Fibroblast of pulmonary artery (primary cell): Measurements from ENCODE around the gene DUSP14.

Experiments
- DNase-seq: peaks from one replicate; pipeline ENCODE4 v3.0.0-alpha.2; 2010; ENCODE audit warnings: low read depth
- H3K4me3 ChIP-seq: replicated peaks from 2 replicates; pipeline ENCODE4 v1.5.1; 2011; ENCODE audit warnings: low read depth, mild to moderate bottlenecking, control low read depth, low read length, moderate library complexity
- TF ChIP-seq, protein P1 (sequence below): IDR thresholded peaks from 2 replicates; pipeline ENCODE4 v1.5.1; 2011; ENCODE audit warnings: mild to moderate bottlenecking, control low read depth, low read length, inconsistent platforms; ENCODE audit errors: missing control alignments

Gene DUSP14

DNA sequence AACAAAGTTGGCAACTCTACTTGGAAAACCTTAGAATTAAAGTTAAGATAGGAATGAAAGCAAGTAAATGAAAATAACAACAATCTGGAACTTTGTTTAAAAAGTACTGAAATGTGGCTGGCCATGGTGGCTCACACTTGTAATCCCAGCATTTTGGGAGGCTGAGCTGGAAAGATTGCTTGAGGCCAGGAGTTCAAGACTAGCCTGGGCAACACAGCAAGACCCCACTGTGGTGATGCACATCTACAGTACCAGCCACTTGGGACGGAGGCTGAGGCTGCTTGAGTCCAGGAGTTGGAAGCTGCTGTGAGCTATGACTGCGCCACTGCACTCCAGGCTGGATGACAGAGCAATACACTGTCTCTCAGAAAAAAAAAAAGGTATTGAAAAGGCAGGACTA, 67.8 kb downstream of the DUSP14 start:
- no peak overlapping the region for H3K4me3 ChIP-seq
- TF ChIP-seq, protein P1, sequence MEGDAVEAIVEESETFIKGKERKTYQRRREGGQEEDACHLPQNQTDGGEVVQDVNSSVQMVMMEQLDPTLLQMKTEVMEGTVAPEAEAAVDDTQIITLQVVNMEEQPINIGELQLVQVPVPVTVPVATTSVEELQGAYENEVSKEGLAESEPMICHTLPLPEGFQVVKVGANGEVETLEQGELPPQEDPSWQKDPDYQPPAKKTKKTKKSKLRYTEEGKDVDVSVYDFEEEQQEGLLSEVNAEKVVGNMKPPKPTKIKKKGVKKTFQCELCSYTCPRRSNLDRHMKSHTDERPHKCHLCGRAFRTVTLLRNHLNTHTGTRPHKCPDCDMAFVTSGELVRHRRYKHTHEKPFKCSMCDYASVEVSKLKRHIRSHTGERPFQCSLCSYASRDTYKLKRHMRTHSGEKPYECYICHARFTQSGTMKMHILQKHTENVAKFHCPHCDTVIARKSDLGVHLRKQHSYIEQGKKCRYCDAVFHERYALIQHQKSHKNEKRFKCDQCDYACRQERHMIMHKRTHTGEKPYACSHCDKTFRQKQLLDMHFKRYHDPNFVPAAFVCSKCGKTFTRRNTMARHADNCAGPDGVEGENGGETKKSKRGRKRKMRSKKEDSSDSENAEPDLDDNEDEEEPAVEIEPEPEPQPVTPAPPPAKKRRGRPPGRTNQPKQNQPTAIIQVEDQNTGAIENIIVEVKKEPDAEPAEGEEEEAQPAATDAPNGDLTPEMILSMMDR, result no peak
- DNase-seq, result no peak

DNA sequence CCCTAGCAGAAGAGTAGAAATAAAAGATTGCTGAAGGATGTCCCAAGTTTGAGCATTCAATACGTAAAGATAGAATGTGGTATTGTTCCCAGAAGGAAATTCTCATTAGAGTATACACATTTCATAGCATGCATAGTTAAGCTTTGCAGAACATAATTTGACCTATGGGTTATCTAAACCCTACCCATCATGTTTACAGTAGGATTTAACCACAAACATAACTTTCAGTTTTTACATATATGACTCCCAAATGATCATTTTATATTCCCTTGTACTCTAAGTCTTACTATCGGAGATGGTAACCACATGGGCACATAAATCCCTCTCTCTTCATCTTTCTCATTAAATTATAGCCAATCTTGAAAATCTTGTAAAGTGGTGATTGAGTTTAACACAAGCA, 68.6 kb downstream of the DUSP14 start:
- no peak overlapping the region for H3K4me3 ChIP-seq
- TF ChIP-seq, protein P1, result no peak
- DNase-seq, result no peak

DNA sequence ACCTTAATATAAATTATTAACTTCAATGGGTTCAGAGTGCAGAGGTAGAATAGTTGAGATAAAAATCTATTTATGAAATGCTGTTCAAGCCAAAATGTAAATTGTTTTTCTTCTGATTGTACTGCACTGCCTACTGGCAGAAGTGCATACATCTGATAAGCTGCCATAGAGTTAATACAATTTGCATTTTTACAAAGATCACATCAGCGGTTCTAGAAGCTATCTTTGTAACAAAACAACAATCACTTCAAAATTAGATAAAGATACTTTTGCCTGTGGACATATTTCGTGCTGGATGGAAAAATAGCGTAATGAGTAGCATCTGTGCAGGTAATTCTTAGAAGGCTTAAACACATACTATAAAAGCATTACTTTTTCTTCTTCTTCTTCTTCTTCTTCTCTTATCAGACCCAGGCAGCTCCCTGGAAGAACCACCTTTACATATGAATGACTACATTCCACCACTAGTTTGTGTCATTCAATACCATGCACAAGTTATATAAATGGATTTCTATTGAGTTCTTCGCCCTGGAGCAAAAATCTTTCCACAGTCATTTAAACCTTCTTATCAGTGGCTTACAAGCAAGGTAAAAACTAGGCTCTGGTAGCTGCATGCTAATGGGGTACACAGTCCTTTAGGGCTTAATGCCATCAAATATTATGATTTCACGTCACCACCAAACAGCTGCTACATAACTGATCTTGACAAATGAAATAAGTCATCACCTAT, 72.5 kb downstream of the DUSP14 start:
- DNase-seq, result no peak
- TF ChIP-seq, protein P1, result no peak

More for the DNA sequence above, 72.5 kb downstream of the DUSP14 start:
- H3K4me3 ChIP-seq, result no peak overlapping the region
